Measurements from ENCODE around the gene EME2.

GRCh38 chr16:1817276-1817589, 44.6 kb downstream of the EME2 start:
- TF ChIP-seq CTCF (IDR thresholded peaks at IDR 0.05; ENCODE audit: low read depth, low read length), result no peak
- TF ChIP-seq EZH2phosphoT487 (IDR thresholded peaks at IDR 0.05; ENCODE audit: low read depth), result no peak
